ENCODE results near the gene BLOC1S1. TPM values are rescaled to one million over a fixed set of nuclear protein-coding genes. Genes with fewer than 3 reads are reported as not detected.

BLOC1S1 gene
- total RNA-seq, 1 donor from 2014 or later, result 51.0 TPM

DNA sequence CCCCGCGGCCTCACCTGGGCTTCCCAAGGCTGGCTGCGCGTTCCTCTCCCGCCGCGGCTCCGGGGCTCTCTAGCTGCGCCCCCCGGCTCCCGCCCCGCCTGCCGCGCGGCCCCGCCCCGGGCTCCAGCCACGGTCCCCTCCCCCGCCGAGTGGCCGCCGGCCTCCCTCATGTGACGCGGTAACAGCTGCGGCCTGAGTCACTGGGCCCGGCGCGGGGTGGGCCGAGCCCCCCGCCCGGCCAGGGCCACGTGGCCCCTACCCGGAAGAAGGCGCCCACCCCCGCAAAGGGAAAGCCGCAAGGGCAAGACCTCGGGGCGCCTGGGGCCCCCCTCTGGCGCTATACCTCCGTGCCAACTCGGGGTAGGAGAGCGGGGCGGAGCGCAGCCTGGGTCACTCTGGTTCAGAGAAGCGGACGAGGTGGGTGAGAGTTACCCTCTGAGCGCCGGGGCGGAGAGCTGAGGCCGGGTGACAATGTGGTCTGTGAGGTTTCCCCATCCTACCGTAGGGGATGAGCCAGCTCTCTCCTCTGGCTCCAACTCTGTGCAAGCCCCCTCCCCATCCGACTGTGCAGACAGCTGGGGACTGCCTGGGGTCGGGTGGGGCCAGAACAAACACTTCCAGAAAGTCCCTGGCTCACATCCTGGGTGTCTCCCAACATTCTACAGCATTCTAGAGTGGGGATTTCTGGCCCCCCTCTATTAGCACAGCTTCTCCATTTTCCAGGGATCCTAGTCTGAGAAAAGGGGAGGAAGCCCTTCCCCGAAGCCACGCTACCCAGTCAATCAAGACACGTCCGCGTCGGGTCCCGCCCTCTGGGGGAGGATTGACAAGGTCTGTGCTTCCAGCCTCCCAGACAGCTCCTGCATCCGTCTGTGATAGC is 13.3 kb downstream of the BLOC1S1 start, which contains the start of gene CD63:
TSS of gene CD63 (minus strand) at position 71 of the 880 bp plus-strand sequence. CDS start 668 bp downstream, outside the sequence.
- TF ChIP-seq EZH2 (IDR thresholded peaks at IDR 0.05; ENCODE audit: insufficient read depth, low read length), result no peak
- TF ChIP-seq, protein P1, sequence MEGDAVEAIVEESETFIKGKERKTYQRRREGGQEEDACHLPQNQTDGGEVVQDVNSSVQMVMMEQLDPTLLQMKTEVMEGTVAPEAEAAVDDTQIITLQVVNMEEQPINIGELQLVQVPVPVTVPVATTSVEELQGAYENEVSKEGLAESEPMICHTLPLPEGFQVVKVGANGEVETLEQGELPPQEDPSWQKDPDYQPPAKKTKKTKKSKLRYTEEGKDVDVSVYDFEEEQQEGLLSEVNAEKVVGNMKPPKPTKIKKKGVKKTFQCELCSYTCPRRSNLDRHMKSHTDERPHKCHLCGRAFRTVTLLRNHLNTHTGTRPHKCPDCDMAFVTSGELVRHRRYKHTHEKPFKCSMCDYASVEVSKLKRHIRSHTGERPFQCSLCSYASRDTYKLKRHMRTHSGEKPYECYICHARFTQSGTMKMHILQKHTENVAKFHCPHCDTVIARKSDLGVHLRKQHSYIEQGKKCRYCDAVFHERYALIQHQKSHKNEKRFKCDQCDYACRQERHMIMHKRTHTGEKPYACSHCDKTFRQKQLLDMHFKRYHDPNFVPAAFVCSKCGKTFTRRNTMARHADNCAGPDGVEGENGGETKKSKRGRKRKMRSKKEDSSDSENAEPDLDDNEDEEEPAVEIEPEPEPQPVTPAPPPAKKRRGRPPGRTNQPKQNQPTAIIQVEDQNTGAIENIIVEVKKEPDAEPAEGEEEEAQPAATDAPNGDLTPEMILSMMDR (IDR thresholded peaks at IDR 0.05; ENCODE audit: insufficient read depth, low read depth, low read length), result no peak
- Mint-ChIP-seq H3K4me1 (ENCODE audit: low read depth, unreplicated experiment) (peaks cover 32% of the 10 kb centered on the region), H3K27me3 (ENCODE audit: low read depth, unreplicated experiment) (no peaks in the 10 kb centered on the region), H3K27ac (ENCODE audit: unreplicated experiment) (peak within 1 kb of the TSS; percentile 96), H3K36me3 (ENCODE audit: low read depth, unreplicated experiment) (peaks cover 13% of the 10 kb centered on the region), H3K4me3 (ENCODE audit: unreplicated experiment) (peak within 1 kb of the TSS; percentile 93), H3K9me3 (ENCODE audit: unreplicated experiment) (no peaks in the 10 kb centered on the region)
- peaks cover 57% of the 10 kb centered on the region for H3K79me2 ChIP-seq (ENCODE audit: insufficient read depth, low read length)
- peak within 1 kb of the TSS; percentile 94 for H3K9ac ChIP-seq (ENCODE audit: low read length)
- peak within 1 kb of the TSS; percentile 98 for H3K4me3 ChIP-seq (ENCODE audit: insufficient read depth, low read depth, low read length)
- H3K9me3 ChIP-seq (ENCODE audit: insufficient read depth, low read depth, low read length), result no peaks in the 10 kb centered on the region
- H4K20me1 ChIP-seq (ENCODE audit: insufficient read depth, low read length), result peaks cover 47% of the 10 kb centered on the region
- H3K27me3 ChIP-seq (ENCODE audit: insufficient read depth, low read length), result no peaks in the 10 kb centered on the region
- peak within 1 kb of the TSS; percentile 99 for H3K27ac ChIP-seq (ENCODE audit: low read depth, low read length)
- H2AFZ ChIP-seq (ENCODE audit: low read depth, low read length), result peak within 1 kb of the TSS; percentile 54
- H3K4me1 ChIP-seq (ENCODE audit: insufficient read depth, low read length), result peaks cover 32% of the 10 kb centered on the region
- H3K4me2 ChIP-seq (ENCODE audit: low read length), result peak within 1 kb of the TSS; percentile 99
- H3K36me3 ChIP-seq (ENCODE audit: insufficient read depth, low read length), result peaks cover 19% of the 10 kb centered on the region
- DNase-seq (ENCODE audit: low read depth) (peak; percentile 90), FAIRE-seq (no peak)

DNA sequence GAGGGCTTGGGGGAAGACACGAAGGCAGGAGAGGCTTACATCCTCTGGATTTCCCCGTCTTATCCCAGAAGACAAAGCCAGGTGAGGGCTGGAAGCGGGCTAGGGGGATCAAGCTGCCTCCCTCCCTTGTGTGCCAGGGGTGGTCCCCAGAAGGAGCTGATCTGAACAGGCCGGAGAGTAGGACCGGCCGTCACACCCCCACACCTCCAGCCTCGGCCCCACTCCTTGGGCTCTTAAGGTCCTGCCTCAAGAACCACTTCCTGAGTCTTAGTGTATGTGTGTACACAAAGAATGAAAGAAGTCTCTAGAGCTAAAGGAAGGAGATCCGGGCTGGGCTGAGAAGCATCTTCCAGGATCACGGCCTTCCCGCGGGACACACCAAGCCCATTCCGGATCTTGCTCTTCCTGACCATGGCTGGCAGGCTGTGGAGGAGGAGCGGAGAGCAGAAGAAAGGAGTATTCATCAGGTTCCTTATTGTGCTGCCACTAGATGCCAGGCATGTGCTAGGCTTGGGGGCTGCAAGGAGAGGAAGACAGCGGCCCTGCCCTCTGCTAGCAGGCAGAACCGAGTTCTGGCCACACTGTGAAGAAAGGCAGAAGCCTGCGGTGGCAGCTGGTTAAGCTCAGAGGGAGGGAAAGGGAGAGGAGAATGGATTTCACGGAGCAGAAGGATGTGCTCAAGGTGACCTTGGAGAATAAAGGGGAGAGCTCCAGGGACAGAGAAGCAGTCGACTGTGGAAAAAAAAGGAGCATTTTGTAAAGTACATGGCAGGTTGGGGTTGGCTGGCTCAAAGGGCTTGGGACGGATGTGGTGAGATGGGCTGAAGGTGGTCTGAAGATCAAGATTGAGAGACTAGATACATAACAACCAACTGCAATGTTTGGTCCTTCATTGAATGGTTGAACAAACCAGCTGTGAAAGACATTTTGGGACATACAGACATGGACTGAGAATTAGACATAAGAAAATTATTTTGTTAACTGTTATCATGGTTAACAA is 14.3 kb downstream of the BLOC1S1 start:
- Mint-ChIP-seq H3K36me3 (ENCODE audit: low read depth, unreplicated experiment) (peaks cover 9% of the 10 kb centered on the region), H3K27ac (ENCODE audit: unreplicated experiment) (peak overlapping the region; percentile 95), H3K4me1 (ENCODE audit: low read depth, unreplicated experiment) (peaks cover 27% of the 10 kb centered on the region), H3K4me3 (ENCODE audit: unreplicated experiment) (peak overlapping the region; percentile 85), H3K9me3 (ENCODE audit: unreplicated experiment) (no peaks in the 10 kb centered on the region), H3K27me3 (ENCODE audit: low read depth, unreplicated experiment) (no peaks in the 10 kb centered on the region)
- TF ChIP-seq, protein P1 (IDR thresholded peaks at IDR 0.05; ENCODE audit: insufficient read depth, low read depth, low read length), result no peak
- TF ChIP-seq EZH2 (IDR thresholded peaks at IDR 0.05; ENCODE audit: insufficient read depth, low read length), result no peak
- H3K27me3 ChIP-seq (ENCODE audit: insufficient read depth, low read length), result no peaks in the 10 kb centered on the region
- no peaks in the 10 kb centered on the region for H3K9me3 ChIP-seq (ENCODE audit: insufficient read depth, low read depth, low read length)
- no peak for FAIRE-seq
- DNase-seq (ENCODE audit: low read depth), result peak; percentile 71
- H3K79me2 ChIP-seq (ENCODE audit: insufficient read depth, low read length), result peaks cover 50% of the 10 kb centered on the region
- peak overlapping the region; percentile 94 for H3K9ac ChIP-seq (ENCODE audit: low read length)
- peak overlapping the region; percentile 98 for H3K4me3 ChIP-seq (ENCODE audit: insufficient read depth, low read depth, low read length)
- H3K27ac ChIP-seq (ENCODE audit: low read depth, low read length), result peak overlapping the region; percentile 99
- H2AFZ ChIP-seq (ENCODE audit: low read depth, low read length), result peak overlapping the region; percentile 54
- H3K36me3 ChIP-seq (ENCODE audit: insufficient read depth, low read length), result peaks cover 10% of the 10 kb centered on the region
- peaks cover 38% of the 10 kb centered on the region for H4K20me1 ChIP-seq (ENCODE audit: insufficient read depth, low read length)
- peaks cover 31% of the 10 kb centered on the region for H3K4me1 ChIP-seq (ENCODE audit: insufficient read depth, low read length)
- H3K4me2 ChIP-seq (ENCODE audit: low read length), result peak overlapping the region; percentile 99
